WTC11 (cell line): ENCODE measurements around the gene TLE4.

Experiments used
- ATF1 ChIP-seq: sonication (generic); formaldehyde crosslinking; IDR thresholded peaks from 2 replicates; pipeline ENCODE4 v1.8.1; 2023; ENCODE audit warnings: mild to moderate bottlenecking, moderate library complexity, missing genetic modification reagents
- ETV6 ChIP-seq: sonication (generic); formaldehyde crosslinking; IDR thresholded peaks from 2 replicates; pipeline ENCODE4 v1.8.1; 2022; ENCODE audit warnings: mild to moderate bottlenecking, missing genetic modification reagents
- NR2C2 ChIP-seq: sonication (generic); formaldehyde crosslinking; IDR thresholded peaks from 2 replicates; pipeline ENCODE4 v1.8.0; 2022; ENCODE audit warnings: mild to moderate bottlenecking, missing genetic modification reagents
- RORB ChIP-seq: fragments of 250-450 bp; sonication (Bioruptor Pico); IDR thresholded peaks from 2 replicates; pipeline ENCODE4 v1.9.0; 2021; ENCODE audit warnings: mild to moderate bottlenecking
- TF ChIP-seq, protein P1 (sequence below): fragments of 200-600 bp; IDR thresholded peaks from 2 replicates; pipeline ENCODE4 v1.8.0; 2022; ENCODE audit warnings: antibody characterized with exemption
- TF ChIP-seq, protein P2 (sequence below): sonication (generic); formaldehyde crosslinking; IDR thresholded peaks from 2 replicates; pipeline ENCODE4 v1.8.1; 2022; ENCODE audit warnings: low read depth, missing genetic modification reagents, borderline replicate concordance
- TF ChIP-seq, protein P3 (sequence below): sonication (generic); formaldehyde crosslinking; IDR thresholded peaks from 2 replicates; pipeline ENCODE4 v1.8.0; 2022; ENCODE audit warnings: mild to moderate bottlenecking, missing genetic modification reagents

DNA sequence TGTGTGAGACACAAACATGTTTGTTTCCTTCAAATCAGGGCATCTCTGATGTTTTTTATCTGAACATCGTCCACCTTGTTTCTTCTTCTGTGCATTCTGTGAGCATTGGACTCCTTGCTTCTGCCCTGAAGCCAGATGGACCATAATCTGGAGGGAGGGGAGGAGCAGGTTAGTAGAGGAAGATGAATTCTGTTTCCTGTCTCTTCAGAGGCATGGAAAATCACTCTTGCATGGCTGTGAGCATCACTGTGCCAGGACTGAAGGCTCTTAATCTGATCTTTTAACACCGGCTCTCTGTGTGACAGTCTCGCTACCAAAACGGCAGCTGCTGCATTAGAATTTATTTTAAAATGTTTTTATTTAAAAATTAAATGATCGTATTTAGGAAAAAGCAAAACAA, 43.3 kb downstream of the TLE4 start:
- TF ChIP-seq, protein P1, sequence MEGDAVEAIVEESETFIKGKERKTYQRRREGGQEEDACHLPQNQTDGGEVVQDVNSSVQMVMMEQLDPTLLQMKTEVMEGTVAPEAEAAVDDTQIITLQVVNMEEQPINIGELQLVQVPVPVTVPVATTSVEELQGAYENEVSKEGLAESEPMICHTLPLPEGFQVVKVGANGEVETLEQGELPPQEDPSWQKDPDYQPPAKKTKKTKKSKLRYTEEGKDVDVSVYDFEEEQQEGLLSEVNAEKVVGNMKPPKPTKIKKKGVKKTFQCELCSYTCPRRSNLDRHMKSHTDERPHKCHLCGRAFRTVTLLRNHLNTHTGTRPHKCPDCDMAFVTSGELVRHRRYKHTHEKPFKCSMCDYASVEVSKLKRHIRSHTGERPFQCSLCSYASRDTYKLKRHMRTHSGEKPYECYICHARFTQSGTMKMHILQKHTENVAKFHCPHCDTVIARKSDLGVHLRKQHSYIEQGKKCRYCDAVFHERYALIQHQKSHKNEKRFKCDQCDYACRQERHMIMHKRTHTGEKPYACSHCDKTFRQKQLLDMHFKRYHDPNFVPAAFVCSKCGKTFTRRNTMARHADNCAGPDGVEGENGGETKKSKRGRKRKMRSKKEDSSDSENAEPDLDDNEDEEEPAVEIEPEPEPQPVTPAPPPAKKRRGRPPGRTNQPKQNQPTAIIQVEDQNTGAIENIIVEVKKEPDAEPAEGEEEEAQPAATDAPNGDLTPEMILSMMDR, result no peak
- TF ChIP-seq NR2C2 (CRISPR knock-in tag) (no peak), ATF1 (no peak), ETV6 (CRISPR knock-in tag) (no peak), RORB (CRISPR knock-in tag) (no peak)
- TF ChIP-seq, protein P2, sequence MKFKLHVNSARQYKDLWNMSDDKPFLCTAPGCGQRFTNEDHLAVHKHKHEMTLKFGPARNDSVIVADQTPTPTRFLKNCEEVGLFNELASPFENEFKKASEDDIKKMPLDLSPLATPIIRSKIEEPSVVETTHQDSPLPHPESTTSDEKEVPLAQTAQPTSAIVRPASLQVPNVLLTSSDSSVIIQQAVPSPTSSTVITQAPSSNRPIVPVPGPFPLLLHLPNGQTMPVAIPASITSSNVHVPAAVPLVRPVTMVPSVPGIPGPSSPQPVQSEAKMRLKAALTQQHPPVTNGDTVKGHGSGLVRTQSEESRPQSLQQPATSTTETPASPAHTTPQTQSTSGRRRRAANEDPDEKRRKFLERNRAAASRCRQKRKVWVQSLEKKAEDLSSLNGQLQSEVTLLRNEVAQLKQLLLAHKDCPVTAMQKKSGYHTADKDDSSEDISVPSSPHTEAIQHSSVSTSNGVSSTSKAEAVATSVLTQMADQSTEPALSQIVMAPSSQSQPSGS (CRISPR knock-in tag), result no peak
- TF ChIP-seq, protein P3, sequence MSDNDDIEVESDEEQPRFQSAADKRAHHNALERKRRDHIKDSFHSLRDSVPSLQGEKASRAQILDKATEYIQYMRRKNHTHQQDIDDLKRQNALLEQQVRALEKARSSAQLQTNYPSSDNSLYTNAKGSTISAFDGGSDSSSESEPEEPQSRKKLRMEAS (CRISPR knock-in tag), result no peak
